Naive thymus-derived CD8-positive, alpha-beta T cell (primary cell): ENCODE data around the gene THOC6. TPM values are rescaled to one million over a fixed set of nuclear protein-coding genes. Genes with fewer than 3 reads are reported as not detected.
"Not testable (repeated sequence)": the region's sequence is repeated elsewhere in the genome, so short reads cannot be mapped to it uniquely, and the experiment has no call there.

Experiments used
- ATAC-seq, 2 donors: fragments of 150-1000 bp; cut with Tn5 transposase in 1 of 2; sonication (Bioruptor Pico), chemical (Tn5 transposase) in 1 of 2; 1 replicate in 1 of 2; 2 replicates in 1 of 2; pipeline ENCODE4 v1.10.0; 2021; ENCODE audit warnings: mild to moderate bottlenecking in 2 of 2, moderate library complexity in 2 of 2
- POLR2A ChIA-PET: fragments of 350-600 bp; sonication (Branson Sonifier 250); formaldehyde crosslinking; loops from one replicate; lab custom pipeline; 2021; ENCODE audit warnings: antibody characterized with exemption; lab: Charles Lee
- DNase-seq, 10 donors: peaks; one replicate each; pipeline versions ENCODE4 v3.0.0 to v3.0.0-alpha.2; 2020 to 2022
- H3K27ac Mint-ChIP-seq, 10 donors: one replicate each; pipeline ENCODE4 v1.8.0; 2020 to 2022; ENCODE audit warnings: mild to moderate bottlenecking in 10 of 10, mixed read lengths in 10 of 10, moderate library complexity in 4 of 10, inconsistent platforms in 1 of 10
- H3K27me3 Mint-ChIP-seq, 5 donors: one replicate each; pipeline ENCODE4 v1.8.0; 2021 to 2022; ENCODE audit warnings: mixed read lengths in 5 of 5
- H3K36me3 Mint-ChIP-seq, 3 donors: one replicate each; pipeline ENCODE4 v1.8.0; 2020 to 2022; ENCODE audit warnings: mixed read lengths in 3 of 3, mild to moderate bottlenecking in 2 of 3, inconsistent platforms in 1 of 3
- H3K4me1 Mint-ChIP-seq, 4 donors: one replicate each; pipeline ENCODE4 v1.8.0; 2021 to 2022; ENCODE audit warnings: mixed read lengths in 4 of 4
- H3K4me3 Mint-ChIP-seq, 10 donors: one replicate each; pipeline ENCODE4 v1.8.0; 2020 to 2022; ENCODE audit warnings: mild to moderate bottlenecking in 10 of 10, mixed read lengths in 10 of 10, moderate library complexity in 6 of 10, inconsistent platforms in 1 of 10
- H3K9me3 Mint-ChIP-seq, 9 donors: one replicate each; pipeline ENCODE4 v1.8.0; 2020 to 2022; ENCODE audit warnings: mixed read lengths in 9 of 9, mild to moderate bottlenecking in 3 of 9, inconsistent platforms in 1 of 9, moderate library complexity in 1 of 9
- polyA plus RNA-seq, 3 donors: library from polyadenylated mRNA; unstranded; fragments of 300-500 nt; fragmentation: Illumina TruSeq; gene quantifications; one replicate each; pipeline ENCODE4 v1.2.3, GENCODE V29; 2021
- total RNA-seq, 8 experiments: library from RNA in 2 of 8; stranded (reverse) in 2 of 8; gene quantifications; one replicate each; pipeline ENCODE4 v1.2.3 and lab custom pipeline; 2021 to 2026

THOC6 gene
- total and polyA plus RNA-seq, 5 experiments from 2014 or later, result 24.2 to 59.0 (median 45.2) TPM

DNA sequence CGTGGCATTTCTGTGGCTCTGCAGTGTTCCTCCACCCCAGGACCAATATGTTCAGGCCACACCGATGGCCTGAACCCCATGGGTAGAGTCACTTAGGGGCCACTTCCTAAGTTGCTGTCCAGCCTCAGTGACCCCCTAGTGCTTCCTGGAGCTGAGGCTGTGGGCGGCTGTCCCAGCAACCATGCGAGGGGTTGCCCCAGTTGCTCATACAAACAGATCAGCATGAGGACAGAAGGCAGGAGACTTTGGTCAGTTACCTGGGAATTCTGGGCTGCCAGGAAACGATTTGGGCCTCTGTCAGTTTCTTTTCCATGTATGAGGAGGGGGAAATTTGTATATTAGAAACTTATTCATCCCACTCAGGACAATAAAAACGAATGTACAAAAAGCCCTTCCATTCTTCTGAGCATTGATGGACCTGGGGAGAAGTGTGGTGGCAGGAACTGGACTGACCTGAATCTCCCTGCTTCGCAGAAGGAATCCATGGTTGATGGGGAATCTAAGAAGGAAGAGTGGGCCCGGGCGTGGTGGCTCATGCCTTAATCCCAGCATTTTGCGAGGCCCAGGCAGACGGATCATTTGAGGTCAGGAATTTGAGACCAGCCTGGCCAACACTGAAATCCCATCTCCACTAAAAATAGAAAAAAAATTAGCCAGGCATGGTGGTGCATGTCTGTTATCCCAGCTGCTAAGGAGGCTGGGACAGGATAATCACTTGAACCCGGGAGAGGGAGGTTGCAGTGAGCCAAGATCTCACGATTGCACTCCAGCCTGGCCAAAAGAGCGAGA is 36.7 kb downstream of the THOC6 start:
- peaks cover under 1 to 5% (median under 1%) of the 10 kb centered on the region in 3 donors for H3K36me3 Mint-ChIP-seq
- H3K4me1 Mint-ChIP-seq, result peaks cover 18 to 64% (median 52%) of the 10 kb centered on the region in 4 donors
- H3K27me3 Mint-ChIP-seq, result no peaks in the 10 kb centered on the region
- DNase-seq (no peak), ATAC-seq (no peak)
- H3K27ac Mint-ChIP-seq, result peak overlapping the region in 9 of 10 donors; percentile 52 to 95 (median 92)
- peak overlapping the region; percentile 82 to 92 (median 84) for H3K4me3 Mint-ChIP-seq
- POLR2A ChIA-PET, result interaction anchor here (0.7 to 15.7 kb wide), 15 partner anchors 8 to 106 kb away, joined by 3 to 278 read pairs (median 8); partner anchors contain the start of genes MMP25, ZNF213 and ZSCAN10
- H3K9me3 Mint-ChIP-seq, result no peaks in the 10 kb centered on the region

DNA sequence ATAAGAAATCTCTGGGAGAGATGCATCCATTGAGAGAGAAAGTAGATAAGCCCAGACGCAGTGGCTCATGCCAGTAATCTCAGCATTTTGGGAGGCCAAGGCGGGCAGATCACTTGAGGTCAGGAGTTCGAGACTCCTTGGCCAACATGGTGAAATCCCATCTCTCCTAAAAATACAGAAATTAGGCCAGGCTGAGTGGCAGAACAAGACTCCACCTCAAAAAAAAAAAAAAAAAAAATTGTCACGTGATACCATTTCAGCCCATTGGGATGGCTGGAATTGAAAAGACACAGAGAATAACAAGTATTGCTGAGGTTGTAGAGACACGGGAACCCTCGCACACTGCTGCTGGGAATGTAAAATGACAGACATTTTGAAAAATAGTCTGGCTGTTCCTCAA is 38.7 kb downstream of the THOC6 start:
- Mint-ChIP-seq H3K27ac (peak overlapping the region in 7 of 10 donors; percentile 7 to 100 (median 91)), H3K27me3 (no peaks in the 10 kb centered on the region), H3K4me3 (no peak overlapping the region), H3K4me1 (peaks cover 21 to 60% (median 48%) of the 10 kb centered on the region in 4 donors), H3K36me3 (peaks cover 7 to 10% (median 9%) of the 10 kb centered on the region in 3 donors), H3K9me3 (no peaks in the 10 kb centered on the region)
- no peak for DNase-seq
- no peak for ATAC-seq
- POLR2A ChIA-PET, result interaction anchor here (0.7 to 17.1 kb wide), 5 partner anchors 9 to 1291 kb away, joined by 3 to 278 read pairs (median 155); partner anchors contain the start of genes ZNF213 and ZSCAN10

DNA sequence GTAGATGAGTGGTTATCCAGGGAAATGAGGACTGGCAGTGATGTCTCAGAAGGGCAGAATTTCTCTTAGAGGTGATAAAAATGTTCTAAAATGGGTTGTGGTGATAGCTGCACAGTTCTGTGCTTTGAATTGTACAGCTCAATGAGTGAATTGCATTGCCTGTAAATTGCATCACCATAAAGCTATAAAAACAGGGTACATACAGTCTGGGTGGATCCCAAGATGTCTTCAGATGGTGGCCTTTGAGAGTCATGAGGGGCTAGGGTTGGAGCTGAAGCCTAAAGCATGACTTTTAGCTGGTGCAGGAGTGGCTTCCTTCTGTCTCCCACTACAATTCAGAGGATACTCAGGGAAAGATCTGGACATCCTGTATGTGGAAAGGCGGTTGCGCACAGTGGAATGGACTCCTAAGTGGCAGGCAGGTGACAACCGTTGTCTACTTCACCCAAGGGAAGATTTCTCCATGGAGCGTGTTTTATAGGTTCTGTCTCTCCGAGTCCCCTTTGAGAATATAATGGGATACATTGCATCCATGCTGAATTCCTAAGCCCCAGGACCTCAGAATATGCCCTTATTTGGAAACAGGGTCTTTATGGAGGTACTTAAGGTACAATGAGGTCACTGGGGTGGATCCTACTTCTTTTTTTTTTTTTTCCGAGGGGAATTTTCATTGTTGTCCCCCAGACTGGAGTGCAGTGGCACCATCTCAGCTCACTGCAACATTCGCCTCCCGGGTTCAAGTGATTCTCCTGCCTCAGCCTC is 40.0 kb downstream of the THOC6 start:
- Mint-ChIP-seq H3K9me3 (no peaks in the 10 kb centered on the region), H3K4me1 (peaks cover 26 to 65% (median 57%) of the 10 kb centered on the region in 4 donors), H3K27me3 (no peaks in the 10 kb centered on the region), H3K36me3 (peaks cover 7 to 21% (median 9%) of the 10 kb centered on the region in 3 donors), H3K27ac (peak overlapping the region; percentile 94 to 100 (median 98)), H3K4me3 (peak overlapping the region; percentile 62 to 100 (median 99))
- DNase-seq (no peak), ATAC-seq (no peak)
- POLR2A ChIA-PET, result interaction anchor here (0.6 to 17.1 kb wide), 12 partner anchors 8 to 97 kb away, joined by 3 to 278 read pairs (median 9); partner anchors contain the start of genes MMP25, ZNF213 and ZSCAN10

DNA sequence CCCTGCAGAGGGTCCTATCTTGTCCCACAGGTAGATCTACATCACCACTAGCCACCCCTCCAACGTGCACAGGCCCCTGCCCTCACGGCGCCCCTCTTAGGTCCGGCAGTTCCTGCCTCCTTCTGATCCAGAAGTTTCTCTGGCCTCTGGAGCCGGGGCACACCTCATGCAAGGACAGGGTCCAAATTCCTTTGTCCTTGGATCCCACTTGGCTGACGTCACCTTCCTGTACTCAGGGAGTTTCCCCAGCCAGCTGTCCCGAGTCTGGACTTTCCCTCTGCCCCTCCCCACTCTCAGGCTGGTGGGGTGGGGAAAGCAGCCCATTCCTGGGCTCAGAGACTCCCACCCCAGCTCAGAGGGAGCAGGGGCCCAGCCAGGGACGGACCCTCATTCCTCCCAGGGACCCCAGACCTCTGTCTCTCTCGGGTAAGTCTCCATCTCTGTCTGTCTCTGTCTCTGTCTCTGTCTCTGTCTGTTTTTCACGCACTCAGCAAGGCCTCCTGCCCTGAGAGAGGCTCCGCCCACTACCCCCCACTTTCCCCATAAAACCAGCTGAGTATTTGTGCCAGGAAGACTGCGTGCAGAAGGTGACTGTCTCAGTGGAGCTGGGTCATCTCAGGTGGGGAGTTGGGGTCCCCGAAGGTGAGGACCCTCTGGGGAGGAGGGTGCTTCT is 41.4 kb downstream of the THOC6 start, which contains the start of gene IL32:
TSS of gene IL32 (plus strand) at position 572 of the 673 bp plus-strand sequence. CDS start 172 bp downstream, outside the sequence.
- ATAC-seq, result peak; percentile 55
- Mint-ChIP-seq H3K36me3 (peaks cover 7 to 33% (median 9%) of the 10 kb centered on the region in 3 donors), H3K4me3 (peak within 1 kb of the TSS; percentile 97 to 100 (median 100)), H3K9me3 (no peaks in the 10 kb centered on the region), H3K4me1 (peaks cover 29 to 69% (median 63%) of the 10 kb centered on the region in 4 donors), H3K27me3 (no peaks in the 10 kb centered on the region), H3K27ac (peak within 1 kb of the TSS; percentile 97 to 100 (median 98))
- POLR2A ChIA-PET, result interaction anchor here (0.6 to 17.1 kb wide), 12 partner anchors 9 to 94 kb away, joined by 3 to 278 read pairs (median 8); partner anchors contain the start of genes ZNF213 and ZSCAN10
- peak in 9 of 10 donors; percentile 38 to 73 (median 59) for DNase-seq

DNA sequence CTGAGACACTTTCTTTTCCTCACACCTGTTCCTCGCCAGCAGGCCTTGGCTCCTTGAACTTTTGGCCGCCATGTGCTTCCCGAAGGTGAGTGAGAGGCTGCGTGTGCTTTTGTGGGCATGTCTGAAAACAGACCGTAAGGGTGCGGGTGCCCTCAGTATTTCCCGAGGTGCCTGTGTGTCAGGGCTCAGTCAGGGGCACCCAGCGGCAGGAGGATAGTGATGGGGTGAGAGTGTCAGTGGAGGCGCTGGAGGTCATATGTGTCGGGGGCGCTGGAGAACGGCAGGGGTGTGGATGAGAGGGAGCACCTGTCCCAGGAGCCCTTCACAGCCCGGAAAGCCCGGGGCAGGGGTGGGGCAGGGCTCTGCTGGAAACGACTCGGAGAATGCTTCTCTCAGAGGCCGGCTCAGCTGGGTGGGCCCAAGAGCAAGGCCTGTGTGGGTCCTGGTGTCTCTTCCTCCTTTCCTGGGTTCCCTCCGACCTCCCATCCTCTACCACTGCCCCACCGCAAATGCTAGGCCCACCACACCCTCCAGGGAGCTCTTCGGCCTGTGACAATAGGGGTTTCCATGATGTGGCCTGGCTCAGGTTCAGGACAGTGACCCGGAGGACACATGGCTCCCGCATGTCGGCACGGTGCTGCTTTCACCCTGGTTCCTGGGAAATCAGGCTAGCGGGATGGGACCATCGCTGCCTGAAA is 42.1 kb downstream of the THOC6 start:
- ATAC-seq, result peak; percentile 51 to 54
- peak in 3 of 10 donors; percentile 26 to 47 (median 40) for DNase-seq
- H3K36me3 Mint-ChIP-seq, result peaks cover 7 to 36% (median 9%) of the 10 kb centered on the region in 3 donors
- POLR2A ChIA-PET, result interaction anchor here (0.6 to 17.1 kb wide), 18 partner anchors 7 to 391 kb away, joined by 3 to 278 read pairs (median 6); partner anchors contain the start of genes ZNF213 and ZSCAN10
- H3K27me3 Mint-ChIP-seq, result no peaks in the 10 kb centered on the region
- H3K4me3 Mint-ChIP-seq, result peak overlapping the region; percentile 97 to 100 (median 100)
- no peaks in the 10 kb centered on the region for H3K9me3 Mint-ChIP-seq
- peaks cover 30 to 72% (median 68%) of the 10 kb centered on the region in 4 donors for H3K4me1 Mint-ChIP-seq
- peak overlapping the region; percentile 97 to 100 (median 98) for H3K27ac Mint-ChIP-seq

DNA sequence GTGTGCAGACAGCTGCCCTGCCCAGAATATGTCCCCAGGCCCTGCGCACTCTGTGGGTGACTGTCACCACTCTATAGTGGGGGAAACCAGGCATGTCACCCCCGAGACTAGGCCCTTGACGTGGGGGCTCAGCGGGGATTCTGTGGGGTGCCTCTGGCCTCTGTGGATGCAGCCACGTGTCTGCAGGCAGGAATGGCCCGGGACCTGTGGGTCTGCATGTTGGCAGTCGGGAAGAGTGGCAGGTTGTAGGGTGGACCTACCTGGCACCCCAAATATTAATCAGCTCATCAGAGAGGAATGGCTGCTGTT is 42.6 kb downstream of the THOC6 start:
- peak in 1 of 2 donors; percentile 12 for ATAC-seq
- peak overlapping the region; percentile 97 to 100 (median 100) for H3K4me3 Mint-ChIP-seq
- DNase-seq, result no peak
- peak overlapping the region; percentile 97 to 100 (median 98) for H3K27ac Mint-ChIP-seq
- peaks cover 33 to 75% (median 72%) of the 10 kb centered on the region in 4 donors for H3K4me1 Mint-ChIP-seq
- peaks cover 7 to 36% (median 9%) of the 10 kb centered on the region in 3 donors for H3K36me3 Mint-ChIP-seq
- POLR2A ChIA-PET, result interaction anchor here (0.6 to 17.1 kb wide), 13 partner anchors 7 to 391 kb away, joined by 3 to 278 read pairs (median 11); partner anchors contain the start of genes ZNF213 and ZSCAN10
- no peaks in the 10 kb centered on the region for H3K27me3 Mint-ChIP-seq
- no peaks in the 10 kb centered on the region for H3K9me3 Mint-ChIP-seq

DNA sequence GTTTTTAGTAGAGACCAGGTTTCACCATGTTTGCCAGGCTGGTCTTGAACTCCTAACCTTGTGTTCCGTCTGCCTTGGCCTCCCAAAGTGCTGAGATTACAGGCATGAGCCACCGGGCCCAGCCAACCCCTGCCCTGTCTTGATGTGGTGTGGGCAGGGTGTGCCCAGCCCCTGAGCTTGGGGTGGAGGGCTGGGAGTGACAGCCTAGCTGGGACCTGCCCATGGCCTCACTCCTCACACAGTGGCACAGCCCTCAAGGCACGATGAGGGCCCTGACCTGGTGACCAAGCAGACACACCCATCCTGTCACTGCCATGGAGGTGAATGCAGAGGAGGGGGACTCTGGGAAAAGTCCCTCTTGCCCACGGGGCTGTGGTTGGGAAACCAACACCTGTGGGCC is 44.7 kb downstream of the THOC6 start:
- POLR2A ChIA-PET, result interaction anchor here (0.7 to 17.1 kb wide), 6 partner anchors 8 to 61 kb away, joined by 3 to 278 read pairs (median 96); partner anchors contain the start of genes ZNF213 and ZSCAN10

DNA sequence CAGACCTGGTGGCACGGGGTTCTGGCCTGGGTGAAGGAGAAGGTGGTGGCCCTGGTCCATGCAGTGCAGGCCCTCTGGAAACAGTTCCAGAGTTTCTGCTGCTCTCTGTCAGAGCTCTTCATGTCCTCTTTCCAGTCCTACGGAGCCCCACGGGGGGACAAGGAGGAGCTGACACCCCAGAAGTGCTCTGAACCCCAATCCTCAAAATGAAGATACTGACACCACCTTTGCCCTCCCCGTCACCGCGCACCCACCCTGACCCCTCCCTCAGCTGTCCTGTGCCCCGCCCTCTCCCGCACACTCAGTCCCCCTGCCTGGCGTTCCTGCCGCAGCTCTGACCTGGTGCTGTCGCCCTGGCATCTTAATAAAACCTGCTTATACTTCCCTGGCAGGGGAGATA is 45.3 kb downstream of the THOC6 start:
- H3K4me1 Mint-ChIP-seq, result peaks cover 45 to 86% (median 72%) of the 10 kb centered on the region in 4 donors
- not testable (repeated sequence) for H3K27me3 Mint-ChIP-seq, ATAC-seq, DNase-seq, H3K9me3 Mint-ChIP-seq
- peaks cover 7 to 36% (median 9%) of the 10 kb centered on the region in 3 donors for H3K36me3 Mint-ChIP-seq
- H3K27ac Mint-ChIP-seq, result peak overlapping the region; percentile 81 to 100 (median 91)
- POLR2A ChIA-PET, result interaction anchor here (0.7 to 17.1 kb wide), 4 partner anchors 10 to 61 kb away, joined by 3 to 278 read pairs (median 149); partner anchors contain the start of genes ZNF213 and ZSCAN10
- H3K4me3 Mint-ChIP-seq, result peak overlapping the region; percentile 9 to 73 (median 46)

More for the DNA sequence above, 44.7 kb downstream of the THOC6 start:
- Mint-ChIP-seq H3K27ac (peak overlapping the region; percentile 88 to 100 (median 97)), H3K4me3 (peak overlapping the region; percentile 89 to 100 (median 98)), H3K27me3 (no peaks in the 10 kb centered on the region), H3K36me3 (peaks cover 7 to 36% (median 9%) of the 10 kb centered on the region in 3 donors), H3K4me1 (peaks cover 42 to 85% (median 71%) of the 10 kb centered on the region in 4 donors), H3K9me3 (no peaks in the 10 kb centered on the region)
- ATAC-seq, result no peak
- no peak for DNase-seq

DNA sequence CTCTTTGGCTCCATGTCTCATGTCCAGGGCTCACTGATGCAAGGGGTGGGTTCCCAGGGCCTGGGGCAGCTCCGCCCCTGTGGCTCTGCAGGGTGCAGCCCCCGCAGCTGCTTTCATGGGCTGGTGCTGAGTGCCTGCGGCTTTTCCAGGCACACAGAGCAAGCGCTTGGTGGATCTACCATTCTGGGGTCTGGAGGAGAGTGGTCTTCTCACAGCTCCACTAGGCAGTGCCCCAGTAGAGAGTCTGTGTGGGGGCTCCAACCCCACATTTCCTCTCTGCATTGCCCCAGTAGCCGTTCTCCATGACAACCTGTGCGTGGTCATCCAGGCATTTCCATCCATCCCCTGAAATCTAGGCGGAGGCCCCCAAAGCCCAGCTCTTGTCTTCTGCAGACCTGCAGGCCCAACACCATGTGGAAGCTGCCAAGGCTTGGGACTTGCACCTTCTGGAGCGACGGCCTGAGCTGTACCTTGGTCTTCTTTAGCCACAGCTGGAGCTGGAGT is 46.8 kb downstream of the THOC6 start:
- Mint-ChIP-seq H3K4me3 (peak overlapping the region in 5 of 10 donors; percentile 18 to 73 (median 52)), H3K27ac (peak overlapping the region; percentile 56 to 100 (median 91)), H3K36me3 (peaks cover 5 to 34% (median 6%) of the 10 kb centered on the region in 3 donors), H3K9me3 (no peaks in the 10 kb centered on the region), H3K4me1 (peaks cover 53 to 94% (median 72%) of the 10 kb centered on the region in 4 donors), H3K27me3 (no peaks in the 10 kb centered on the region)
- POLR2A ChIA-PET, result interaction anchor here (1.0 to 17.1 kb wide), 7 partner anchors 8 to 78 kb away, joined by 3 to 261 read pairs (median 8); partner anchors contain the start of gene ZSCAN10
- ATAC-seq (no peak), DNase-seq (no peak)

DNA sequence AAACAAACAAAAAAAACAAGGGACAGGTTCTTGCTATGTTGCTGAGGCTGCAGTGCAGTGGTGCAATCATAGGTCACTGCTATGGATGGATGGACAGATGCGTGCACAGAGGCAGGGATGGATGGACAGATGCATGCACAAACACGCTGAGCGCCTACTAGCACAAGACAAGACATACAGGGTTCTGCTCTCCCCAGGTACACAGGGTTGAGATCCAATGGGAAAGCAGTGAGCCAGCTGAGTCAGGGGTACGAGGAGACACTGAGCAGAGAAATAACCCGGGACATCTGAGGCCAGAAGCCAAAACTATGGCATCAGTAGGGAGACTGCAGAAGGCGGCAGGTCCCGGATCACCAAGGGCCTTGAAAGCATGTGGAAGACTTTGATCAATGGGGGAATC is 47.8 kb downstream of the THOC6 start:
- POLR2A ChIA-PET, result interaction anchor here (0.6 to 17.1 kb wide), 7 partner anchors 9 to 57 kb away, joined by 3 to 261 read pairs (median 8); partner anchors contain the start of gene ZSCAN10
- Mint-ChIP-seq H3K27ac (peak overlapping the region; percentile 66 to 100 (median 91)), H3K4me3 (peak overlapping the region in 9 of 10 donors; percentile 29 to 75 (median 56)), H3K36me3 (peaks cover 0 to 32% (median 4%) of the 10 kb centered on the region in 3 donors), H3K4me1 (peaks cover 58 to 95% (median 80%) of the 10 kb centered on the region in 4 donors), H3K27me3 (no peaks in the 10 kb centered on the region), H3K9me3 (peaks cover 0 to 2% (median 0%) of the 10 kb centered on the region in 9 donors)
- DNase-seq, result no peak
- ATAC-seq, result no peak
